ENCODE results near the gene ANKRD52.

DNA sequence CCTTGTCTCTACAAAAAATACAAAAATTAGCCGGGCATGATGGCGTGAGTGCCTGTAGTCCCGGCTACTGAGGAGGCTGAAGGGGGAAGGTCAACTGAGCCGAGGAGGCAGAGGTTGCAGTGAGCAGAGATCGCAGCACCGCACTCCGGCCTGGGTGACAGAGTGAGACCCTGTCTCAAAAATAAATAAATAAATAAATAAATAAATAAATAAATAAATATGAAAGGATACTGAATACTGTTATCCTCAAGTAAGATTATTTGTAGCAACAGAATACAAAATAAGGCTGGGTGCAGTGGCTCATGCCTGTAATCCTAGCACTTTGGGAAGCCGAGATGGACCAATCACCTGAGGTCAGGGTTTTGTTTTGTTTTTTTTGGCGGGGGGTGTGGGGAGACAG is 38.3 kb downstream of the ANKRD52 start:
- TF ChIP-seq CTCF (IDR thresholded peaks at IDR 0.05) (no peak), POLR2A (IDR thresholded peaks at IDR 0.05) (no peak)
